ENCODE results near the gene LRRC28. TPM values are rescaled to one million over a fixed set of nuclear protein-coding genes. Genes with fewer than 3 reads are reported as not detected.

Gene LRRC28
- total and polyA plus RNA-seq, 9 of the 15 experiments (the other 6 are each of a cell fraction or from before 2014, with no cell fraction given), result 5.5 to 17.4 (median 7.9) TPM

GRCh38 chr15:99413955-99414754 is 162.9 kb downstream of the LRRC28 start:
- H3K27me3 ChIP-seq (ENCODE audit: control insufficient read depth in 2 of 2, insufficient read depth in 2 of 2, low read length in 2 of 2), result peaks cover 8 to 49% of the 10 kb centered on the region in 2 experiments; a peak in 4 of 5 replicates
- DNase-seq (ENCODE audit: extremely low read depth in 1 of 4, low spot score in 3 of 4), result no peak
- ChIA-PET CTCF (ENCODE audit: low intra/inter-chr PET ratio) (no interaction called here), POLR2A (interaction anchor here (0.5 kb wide), 1 partner anchor 632 kb away, joined by 3 read pairs; no protein-coding TSS in a partner anchor)
- H3K27ac ChIP-seq (ENCODE audit: extremely low read depth, low read depth, low read length), result no peak overlapping the region
- H3K9ac ChIP-seq (ENCODE audit: insufficient read depth in 1 of 2, low read depth in 2 of 2, low read length in 2 of 2), result no peak overlapping the region
- H3K36me3 ChIP-seq (ENCODE audit: control insufficient read depth, insufficient read depth, low read length), result no peaks in the 10 kb centered on the region
- H3K79me2 ChIP-seq (ENCODE audit: control insufficient read depth, insufficient read depth, low read length), result no peaks in the 10 kb centered on the region
- H4K20me1 ChIP-seq (replicated peaks; ENCODE audit: control insufficient read depth, insufficient read depth, low read length), result no peaks in the 10 kb centered on the region; the same call in 1 of the 2 replicates
- no peak overlapping the region for H3K4me3 ChIP-seq
- intact Hi-C loops (cut with micrococcal nuclease), result no loop called here
- WGBS (ENCODE audit: insufficient coverage, low coverage, missing lambda C conversion rate), result 0% methylated on average over 20 of the region's 21 CpGs
- FAIRE-seq, result no peak
- no peaks in the 10 kb centered on the region for H3K9me1 ChIP-seq (ENCODE audit: control insufficient read depth, insufficient read depth, low read length)
- H2AFZ ChIP-seq (ENCODE audit: low read depth, low read length), result no peak overlapping the region
- in situ Hi-C loops (cut with MboI), result no loop called here
- no peak for ATAC-seq
- no peak overlapping the region for H3K4me2 ChIP-seq (ENCODE audit: insufficient read depth, low read length)
- no TSS peak for BruUV-seq (replicated peaks)
- no peaks in the 10 kb centered on the region; a peak in 2 of 5 replicates for H3K4me1 ChIP-seq (replicated peaks in 1 of 2; ENCODE audit: control insufficient read depth in 2 of 2, insufficient read depth in 2 of 2, low read length in 2 of 2)
- no peaks in the 10 kb centered on the region for H3K9me3 ChIP-seq (replicated peaks; ENCODE audit: control insufficient read depth, insufficient read depth, low read depth, low read length)
- TF ChIP-seq ZNF778 (CRISPR knock-in tag; IDR thresholded peaks at IDR 0.05) (no peak), ZNF354B (CRISPR knock-in tag; IDR thresholded peaks at IDR 0.05) (no peak), MAX (CRISPR knock-in tag; IDR thresholded peaks at IDR 0.05) (no peak), ZNF41 (CRISPR knock-in tag; conservative IDR thresholded peaks at IDR 0.05) (no peak), POLR2G (IDR thresholded peaks at IDR 0.05; ENCODE audit: low read depth, low read length) (no peak), RNF219 (CRISPR knock-in tag; IDR thresholded peaks at IDR 0.05) (no peak), ZNF830 (CRISPR knock-in tag; IDR thresholded peaks at IDR 0.05) (no peak), KDM4B (IDR thresholded peaks at IDR 0.05; ENCODE audit: borderline replicate concordance in 2 of 2, low read depth in 1 of 2) (no peak), ESRRB (CRISPR knock-in tag; IDR thresholded peaks at IDR 0.05; ENCODE audit: borderline replicate concordance) (no peak), PBX2 (CRISPR knock-in tag; IDR thresholded peaks at IDR 0.05; ENCODE audit: low read depth) (no peak), PBX2 (tag; conservative IDR thresholded peaks at IDR 0.05; ENCODE audit: low read depth) (no peak), ZNF589 (CRISPR knock-in tag; IDR thresholded peaks at IDR 0.05; ENCODE audit: low read depth) (no peak), RBM39 (optimal IDR thresholded peaks at IDR 0.05; ENCODE audit: low read depth, low read length) (no peak), SMARCB1 (IDR thresholded peaks at IDR 0.05; ENCODE audit: insufficient read length, low read depth) (no peak)

Data from K562 (cell line).